ENCODE data around the gene GRK7. TPM values are rescaled to one million over a fixed set of nuclear protein-coding genes. Genes with fewer than 3 reads are reported as not detected.

The GRK7 gene
- total and polyA plus RNA-seq, 12 donors = 0.07 to 0.11 (median 0.07) TPM; not detected in 9

GRCh38 chr3:141739731-141740130 lies 23.5 kb upstream of the GRK7 start:
- Histone ChIP-seq H3K27ac (peak overlapping the region in 1 of 5 donors; percentile 95), H3K27me3 (no peaks in the 10 kb centered on the region), H3K36me3 (replicated peaks in 1 of 2) (peaks cover 0 to 5% of the 10 kb centered on the region in 2 donors), H3K4me3 (peak overlapping the region in 1 of 4 donors; percentile 63), H3K4me1 (replicated peaks in 1 of 2) (peaks cover 14 to 44% of the 10 kb centered on the region in 2 donors), H3K9me3 (replicated peaks in 1 of 3) (no peaks in the 10 kb centered on the region)
- intact Hi-C loops (cut with DNase I) = loop anchor here in 1 of 2 donors (5.0 to 10.0 kb wide), 2 partner anchors 135 to 173 kb away; partner anchors contain the start of gene ATP1B3
- 60 to 65% (median 62%) methylated on average over 2 of the region's 2 CpGs for WGBS, 4 donors
- DNase-seq = no peak
- TF ChIP-seq POLR2A (IDR thresholded peaks at IDR 0.05) = no peak
- TF ChIP-seq, protein P1, sequence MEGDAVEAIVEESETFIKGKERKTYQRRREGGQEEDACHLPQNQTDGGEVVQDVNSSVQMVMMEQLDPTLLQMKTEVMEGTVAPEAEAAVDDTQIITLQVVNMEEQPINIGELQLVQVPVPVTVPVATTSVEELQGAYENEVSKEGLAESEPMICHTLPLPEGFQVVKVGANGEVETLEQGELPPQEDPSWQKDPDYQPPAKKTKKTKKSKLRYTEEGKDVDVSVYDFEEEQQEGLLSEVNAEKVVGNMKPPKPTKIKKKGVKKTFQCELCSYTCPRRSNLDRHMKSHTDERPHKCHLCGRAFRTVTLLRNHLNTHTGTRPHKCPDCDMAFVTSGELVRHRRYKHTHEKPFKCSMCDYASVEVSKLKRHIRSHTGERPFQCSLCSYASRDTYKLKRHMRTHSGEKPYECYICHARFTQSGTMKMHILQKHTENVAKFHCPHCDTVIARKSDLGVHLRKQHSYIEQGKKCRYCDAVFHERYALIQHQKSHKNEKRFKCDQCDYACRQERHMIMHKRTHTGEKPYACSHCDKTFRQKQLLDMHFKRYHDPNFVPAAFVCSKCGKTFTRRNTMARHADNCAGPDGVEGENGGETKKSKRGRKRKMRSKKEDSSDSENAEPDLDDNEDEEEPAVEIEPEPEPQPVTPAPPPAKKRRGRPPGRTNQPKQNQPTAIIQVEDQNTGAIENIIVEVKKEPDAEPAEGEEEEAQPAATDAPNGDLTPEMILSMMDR (IDR thresholded peaks at IDR 0.05) = no peak

GRCh38 chr3:141740349-141740748 lies 22.9 kb upstream of the GRK7 start:
- H3K27me3 ChIP-seq = no peaks in the 10 kb centered on the region
- TF ChIP-seq, protein P1 (IDR thresholded peaks at IDR 0.05) = no peak
- no peak for TF ChIP-seq POLR2A (IDR thresholded peaks at IDR 0.05)
- H3K9me3 ChIP-seq (replicated peaks in 1 of 3) = no peaks in the 10 kb centered on the region
- H3K36me3 ChIP-seq (replicated peaks in 1 of 2) = peaks cover 0 to 12% of the 10 kb centered on the region in 2 donors
- peaks cover 14 to 44% of the 10 kb centered on the region in 2 donors for H3K4me1 ChIP-seq (replicated peaks in 1 of 2)
- intact Hi-C loops (cut with DNase I) = no loop called here
- DNase-seq = no peak
- no peak overlapping the region for H3K27ac ChIP-seq
- H3K4me3 ChIP-seq = peak overlapping the region in 1 of 4 donors; percentile 22

GRCh38 chr3:141743305-141743704 lies 19.9 kb upstream of the GRK7 start:
- Histone ChIP-seq H3K4me1 (replicated peaks in 1 of 2) (peaks cover 14 to 44% of the 10 kb centered on the region in 2 donors), H3K27me3 (no peaks in the 10 kb centered on the region), H3K27ac (no peak overlapping the region), H3K36me3 (replicated peaks in 1 of 2) (peaks cover 0 to 41% of the 10 kb centered on the region in 2 donors), H3K4me3 (no peak overlapping the region), H3K9me3 (replicated peaks in 1 of 3) (no peaks in the 10 kb centered on the region)
- TF ChIP-seq, protein P1 (IDR thresholded peaks at IDR 0.05) = no peak
- TF ChIP-seq POLR2A (IDR thresholded peaks at IDR 0.05) = no peak
- WGBS, 4 donors = 36 to 71% (median 47%) methylated on average over 1 of the region's 1 CpG
- no peak for DNase-seq
- intact Hi-C loops (cut with DNase I) = no loop called here

DNA sequence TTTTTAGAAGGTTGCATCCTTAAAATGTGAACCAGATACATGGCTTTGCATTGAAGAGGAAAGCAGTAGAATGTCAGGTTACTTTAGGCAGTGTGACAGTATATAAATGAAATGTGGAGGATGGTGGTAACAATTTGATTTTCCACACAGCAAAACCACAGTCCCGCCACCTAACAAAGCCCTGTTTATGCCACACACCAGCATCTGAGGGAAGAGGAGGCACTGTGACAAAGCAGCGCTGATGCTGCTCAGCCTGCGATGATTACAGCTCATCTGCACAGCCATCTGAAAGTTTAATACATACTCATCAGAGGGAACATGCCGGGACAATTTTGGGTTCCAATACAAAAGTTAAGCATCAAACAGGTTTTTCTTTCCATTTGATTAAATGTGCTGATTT lies 16.2 kb upstream of the GRK7 start:
- peaks cover 0 to 53% of the 10 kb centered on the region in 2 donors for H3K36me3 ChIP-seq (replicated peaks in 1 of 2)

More for the DNA sequence above, 16.2 kb upstream of the GRK7 start:
- no peak for TF ChIP-seq POLR2A (IDR thresholded peaks at IDR 0.05)
- TF ChIP-seq, protein P1 (IDR thresholded peaks at IDR 0.05) = no peak
- no peaks in the 10 kb centered on the region for H3K27me3 ChIP-seq
- intact Hi-C loops (cut with DNase I) = no loop called here
- H3K27ac ChIP-seq = no peak overlapping the region
- 92 to 97% (median 94%) methylated on average over 4 of the region's 4 CpGs for WGBS, 4 donors
- H3K9me3 ChIP-seq (replicated peaks in 1 of 3) = no peaks in the 10 kb centered on the region
- peaks cover 0 to 19% of the 10 kb centered on the region in 2 donors for H3K4me1 ChIP-seq (replicated peaks in 1 of 2)
- H3K4me3 ChIP-seq = no peak overlapping the region
- DNase-seq = no peak
